Type B pancreatic cell (in vitro differentiated cells): ENCODE measurements around the gene ZFX. TPM values are rescaled to one million over a fixed set of nuclear protein-coding genes. Genes with fewer than 3 reads are reported as not detected.

Experiments used
- DNase-seq: peaks from one replicate; pipeline ENCODE4 v3.0.0; 2021; ENCODE audit warnings: mixed read lengths; ENCODE audit not compliant: unreplicated experiment; ENCODE audit errors: extremely low spot score
- H3K27ac Mint-ChIP-seq: 2 replicates; pipeline ENCODE4 v1.8.0; 2021; ENCODE audit warnings: mild to moderate bottlenecking, mixed read lengths
- H3K27me3 Mint-ChIP-seq: 2 replicates; pipeline ENCODE4 v1.8.0; 2021; ENCODE audit warnings: mixed read lengths
- H3K36me3 Mint-ChIP-seq: 2 replicates; pipeline ENCODE4 v1.8.0; 2021; ENCODE audit warnings: mixed read lengths
- H3K4me1 Mint-ChIP-seq: one replicate; pipeline ENCODE4 v1.8.0; 2021; ENCODE audit warnings: mixed read lengths; ENCODE audit not compliant: unreplicated experiment
- H3K4me3 Mint-ChIP-seq: 2 replicates; pipeline ENCODE4 v1.8.0; 2021; ENCODE audit warnings: mild to moderate bottlenecking, mixed read lengths
- H3K9me3 Mint-ChIP-seq: 2 replicates; pipeline ENCODE4 v1.8.0; 2021; ENCODE audit warnings: mixed read lengths
- CTCF ChIP-seq: fragments of 200-600 bp; sonication (generic); conservative IDR thresholded peaks from 2 replicates; pipeline ENCODE4 v1.5.0; 2021; ENCODE audit warnings: antibody characterized with exemption, mild to moderate bottlenecking
- total RNA-seq: library from RNA; stranded (reverse); gene quantifications from 2 replicates; pipeline ENCODE4 v1.2.1, GENCODE V29; 2021; ENCODE audit warnings: low replicate concordance

ZFX gene
- total RNA-seq, 1 donor from 2014 or later: 79.7 TPM

GRCh38 chrX:24245202-24245601 lies 95.7 kb downstream of the ZFX start:
- no peak for TF ChIP-seq CTCF
- Mint-ChIP-seq H3K4me3 (no peak overlapping the region), H3K9me3 (no peaks in the 10 kb centered on the region), H3K27me3 (peaks cover 7% of the 10 kb centered on the region), H3K4me1 (peaks cover 22% of the 10 kb centered on the region), H3K27ac (no peak overlapping the region), H3K36me3 (no peaks in the 10 kb centered on the region)
- DNase-seq: no peak

- no peaks in the 10 kb centered on the region for H3K36me3 Mint-ChIP-seq
- DNase-seq: no peak
- no peak overlapping the region for H3K27ac Mint-ChIP-seq
- H3K4me1 Mint-ChIP-seq: peaks cover 11% of the 10 kb centered on the region
- H3K27me3 Mint-ChIP-seq: peaks cover 9% of the 10 kb centered on the region
- no peaks in the 10 kb centered on the region for H3K9me3 Mint-ChIP-seq
- H3K4me3 Mint-ChIP-seq: no peak overlapping the region
- TF ChIP-seq CTCF: no peak
Observed at GRCh38 chrX:24248042-24248441, 98.5 kb downstream of the ZFX start.

- Mint-ChIP-seq H3K4me1 (peaks cover 5% of the 10 kb centered on the region), H3K27me3 (peaks cover 3% of the 10 kb centered on the region), H3K9me3 (no peaks in the 10 kb centered on the region), H3K36me3 (no peaks in the 10 kb centered on the region), H3K4me3 (no peak overlapping the region), H3K27ac (peak overlapping the region; percentile 27)
- no peak for DNase-seq
- no peak for TF ChIP-seq CTCF
Observed at GRCh38 chrX:24253030-24253429, 103.5 kb downstream of the ZFX start.

GRCh38 chrX:24253469-24253868 lies 103.9 kb downstream of the ZFX start:
- no peak for DNase-seq
- H3K4me3 Mint-ChIP-seq: no peak overlapping the region
- H3K9me3 Mint-ChIP-seq: no peaks in the 10 kb centered on the region
- TF ChIP-seq CTCF: no peak
- no peaks in the 10 kb centered on the region for H3K36me3 Mint-ChIP-seq
- H3K27me3 Mint-ChIP-seq: peaks cover 3% of the 10 kb centered on the region
- H3K4me1 Mint-ChIP-seq: peaks cover 5% of the 10 kb centered on the region
- no peak overlapping the region for H3K27ac Mint-ChIP-seq

- H3K27me3 Mint-ChIP-seq: no peaks in the 10 kb centered on the region
- no peak for TF ChIP-seq CTCF
- no peak for DNase-seq
- H3K27ac Mint-ChIP-seq: no peak overlapping the region
- H3K4me3 Mint-ChIP-seq: no peak overlapping the region
- H3K4me1 Mint-ChIP-seq: peaks cover 13% of the 10 kb centered on the region
- H3K36me3 Mint-ChIP-seq: no peaks in the 10 kb centered on the region
- H3K9me3 Mint-ChIP-seq: no peaks in the 10 kb centered on the region
Observed at GRCh38 chrX:24257011-24257410, 107.5 kb downstream of the ZFX start.
